Measurements from ENCODE around the gene PTPRN2. TPM values are rescaled to one million over a fixed set of nuclear protein-coding genes. Genes with fewer than 3 reads are reported as not detected.

PTPRN2 gene
- total RNA-seq, 4 donors from 2014 or later = 6.6 to 10.7 (median 8.2) TPM

GRCh38 chr7:158060216-158060615, 527.4 kb downstream of the PTPRN2 start:
- H3K36me3 ChIP-seq = no peaks in the 10 kb centered on the region
- DNase-seq (ENCODE audit: low spot score in 2 of 2) = no peak
- WGBS, 2 donors = 90 to 96% methylated on average over 12 to 13 of the region's 13 CpGs
- H3K9me3 ChIP-seq = peaks cover 0 to 29% (median 0%) of the 10 kb centered on the region in 4 donors
- no peak for TF ChIP-seq POLR2A (IDR thresholded peaks at IDR 0.05)
- no peaks in the 10 kb centered on the region for H3K4me1 ChIP-seq
- H3K27ac ChIP-seq = no peak overlapping the region
- H3K27me3 ChIP-seq = no peaks in the 10 kb centered on the region
- H3K4me3 ChIP-seq = no peak overlapping the region

- no peaks in the 10 kb centered on the region for H3K36me3 ChIP-seq
- WGBS, 2 donors = 89 to 93% methylated on average over 7 to 8 of the region's 8 CpGs
- H3K4me3 ChIP-seq = no peak overlapping the region
- DNase-seq (ENCODE audit: low spot score in 2 of 2) = no peak
- H3K27ac ChIP-seq = no peak overlapping the region
- H3K4me1 ChIP-seq = no peaks in the 10 kb centered on the region
- peaks cover 0 to 19% (median 0%) of the 10 kb centered on the region in 4 donors for H3K9me3 ChIP-seq
- no peaks in the 10 kb centered on the region for H3K27me3 ChIP-seq
- TF ChIP-seq CTCF (IDR thresholded peaks at IDR 0.05) = no peak
- no peak for TF ChIP-seq POLR2A (IDR thresholded peaks at IDR 0.05)
- TF ChIP-seq EP300 (IDR thresholded peaks at IDR 0.05) = no peak
Measured at GRCh38 chr7:158057446-158057845, 530.2 kb downstream of the PTPRN2 start.

GRCh38 chr7:158056761-158057160, 530.9 kb downstream of the PTPRN2 start:
- DNase-seq (ENCODE audit: low spot score in 2 of 2) = no peak
- WGBS, 2 donors = 87 to 91% methylated on average over 17 of the region's 17 CpGs
- Histone ChIP-seq H3K4me1 (no peaks in the 10 kb centered on the region), H3K9me3 (peaks cover 0 to 12% (median 0%) of the 10 kb centered on the region in 4 donors), H3K36me3 (no peaks in the 10 kb centered on the region), H3K4me3 (no peak overlapping the region), H3K27ac (no peak overlapping the region), H3K27me3 (no peaks in the 10 kb centered on the region)
- TF ChIP-seq EP300 (IDR thresholded peaks at IDR 0.05) (no peak), POLR2A (IDR thresholded peaks at IDR 0.05) (no peak), CTCF (IDR thresholded peaks at IDR 0.05) (no peak)

- no peaks in the 10 kb centered on the region for H3K27me3 ChIP-seq
- no peaks in the 10 kb centered on the region for H3K4me1 ChIP-seq
- TF ChIP-seq CTCF (IDR thresholded peaks at IDR 0.05) (no peak), EP300 (IDR thresholded peaks at IDR 0.05) (no peak), POLR2A (IDR thresholded peaks at IDR 0.05) (no peak)
- WGBS, 2 donors = 88% methylated on average over 17 of the region's 17 CpGs
- H3K9me3 ChIP-seq = peaks cover 0 to 8% (median 0%) of the 10 kb centered on the region in 4 donors
- no peaks in the 10 kb centered on the region for H3K36me3 ChIP-seq
- no peak for DNase-seq (ENCODE audit: low spot score in 2 of 2)
- H3K27ac ChIP-seq = no peak overlapping the region
- no peak overlapping the region for H3K4me3 ChIP-seq
Measured at GRCh38 chr7:158055726-158056510, 531.7 kb downstream of the PTPRN2 start.

- H3K4me1 ChIP-seq = no peaks in the 10 kb centered on the region
- H3K36me3 ChIP-seq = no peaks in the 10 kb centered on the region
- 92 to 95% methylated on average over 11 of the region's 11 CpGs for WGBS, 2 donors
- H3K9me3 ChIP-seq = peaks cover 0 to 8% (median 0%) of the 10 kb centered on the region in 4 donors
- TF ChIP-seq CTCF (IDR thresholded peaks at IDR 0.05) = no peak
- TF ChIP-seq POLR2A (IDR thresholded peaks at IDR 0.05) = no peak
- no peak overlapping the region for H3K4me3 ChIP-seq
- no peak for DNase-seq (ENCODE audit: low spot score in 2 of 2)
- no peak overlapping the region for H3K27ac ChIP-seq
- no peaks in the 10 kb centered on the region for H3K27me3 ChIP-seq
Measured at GRCh38 chr7:158054611-158055010, 533.0 kb downstream of the PTPRN2 start.
